Endothelial cell of umbilical vein (primary cell): ENCODE results near the gene AP1B1. TPM values are rescaled to one million over a fixed set of nuclear protein-coding genes. Genes with fewer than 3 reads are reported as not detected.

Experiments
- BruUV-seq: library from RNA; stranded (reverse); fragments of 400-500 nt; replicated peaks from 2 replicates; lab custom pipeline; 2021; lab: Mats Ljungman, UMichigan
- CTCF ChIA-PET: fragments of 300-600, 350-600 bp; sonication (Branson Sonifier 250); formaldehyde crosslinking; loops from one replicate; lab custom pipeline; 2021; ENCODE audit warnings: antibody characterized with exemption, inconsistent platforms; lab: Charles Lee
- POLR2A ChIA-PET: fragments of 300-600, 350-600 bp; sonication (Branson Sonifier 250); formaldehyde crosslinking; loops from one replicate; lab custom pipeline; 2021; ENCODE audit warnings: antibody characterized with exemption, inconsistent platforms; lab: Charles Lee
- DNase-seq: peaks from one replicate; pipeline ENCODE4 v3.0.0-alpha.2; 2011; ENCODE audit warnings: low read depth, low spot score
- FAIRE-seq: peaks from 2 replicates; lab custom pipeline; 2011; peaks lifted over from hg19 to GRCh38; lab: Jason Lieb, UNC
- H2AFZ ChIP-seq: 2 replicates; pipeline ENCODE4 v1.6.0; 2012; ENCODE audit warnings: low read depth, low read length, control low read depth, inconsistent platforms
- H3K27ac ChIP-seq: 2 replicates; pipeline ENCODE4 v1.5.1; 2011; ENCODE audit warnings: low read depth, mild to moderate bottlenecking, control low read depth, low read length, moderate library complexity; ENCODE audit not compliant: insufficient read depth
- H3K27me3 ChIP-seq, 2 experiments: 2 replicates each; pipeline versions ENCODE4 v1.6.0 to v1.6.1; 2011; ENCODE audit warnings: low read length in 2 of 2, mixed read lengths in 1 of 2; ENCODE audit not compliant: control insufficient read depth in 2 of 2, insufficient read depth in 2 of 2
- H3K36me3 ChIP-seq, 2 experiments: 2 replicates in 1 of 2; 3 replicates in 1 of 2; pipeline ENCODE4 v1.5.1; 2011; ENCODE audit warnings: low read length in 2 of 2, mild to moderate bottlenecking in 1 of 2, moderate library complexity in 1 of 2; ENCODE audit not compliant: control insufficient read depth in 2 of 2, insufficient read depth in 2 of 2; ENCODE audit errors: extremely low read depth in 1 of 2
- H3K4me1 ChIP-seq: 3 replicates; pipeline ENCODE4 v1.5.1; 2011; ENCODE audit warnings: mild to moderate bottlenecking, low read length; ENCODE audit not compliant: control insufficient read depth, insufficient read depth; ENCODE audit errors: extremely low read depth
- H3K4me2 ChIP-seq: 2 replicates; pipeline ENCODE4 v1.6.1; 2011; ENCODE audit warnings: low read length, control low read depth, mixed read lengths; ENCODE audit not compliant: insufficient read depth
- H3K4me3 ChIP-seq, 3 experiments: fragments of 200-600 bp in 1 of 3; sonication (generic), shearing (Covaris generic) in 1 of 3; replicated peaks in 1 of 3; 2 replicates each; pipeline ENCODE4 v1.5.1; 2011 to 2016; ENCODE audit warnings: control low read depth in 3 of 3, low read length in 3 of 3, mild to moderate bottlenecking in 2 of 3, inconsistent platforms in 1 of 3, low read depth in 1 of 3, moderate library complexity in 1 of 3; ENCODE audit not compliant: insufficient read depth in 1 of 3
- H3K79me2 ChIP-seq: 2 replicates; pipeline ENCODE4 v1.6.0; 2012; ENCODE audit warnings: low read length, inconsistent platforms; ENCODE audit not compliant: control insufficient read depth, insufficient read depth
- H3K9ac ChIP-seq: replicated peaks from 2 replicates; pipeline ENCODE3; 2011; ENCODE audit warnings: low read length, control low read depth; ENCODE audit not compliant: insufficient read depth; ENCODE audit errors: extremely low read depth
- H3K9me1 ChIP-seq: replicated peaks from 3 replicates; pipeline ENCODE4 v1.6.0; 2011; ENCODE audit warnings: mild to moderate bottlenecking, low read length; ENCODE audit not compliant: control insufficient read depth, insufficient read depth; ENCODE audit errors: extremely low read depth
- H3K9me3 ChIP-seq: replicated peaks from 2 replicates; pipeline ENCODE4 v1.5.1; 2012; ENCODE audit warnings: low read length, inconsistent platforms; ENCODE audit not compliant: control insufficient read depth, insufficient read depth
- H4K20me1 ChIP-seq: replicated peaks from 2 replicates; pipeline ENCODE3; 2011; ENCODE audit warnings: mild to moderate bottlenecking, low read length; ENCODE audit not compliant: control insufficient read depth, insufficient read depth; ENCODE audit errors: extremely low read depth
- CTCF ChIP-seq, 2 donors: IDR thresholded peaks; 1 replicate in 1 of 2; 2 replicates in 1 of 2; pipeline ENCODE4 v1.5.1; 2011; ENCODE audit warnings: low read length in 2 of 2, mild to moderate bottlenecking in 2 of 2, moderate library complexity in 2 of 2, control low read depth in 1 of 2, inconsistent platforms in 1 of 2, low read depth in 1 of 2; ENCODE audit not compliant: insufficient read depth in 1 of 2; ENCODE audit errors: extremely low read depth in 1 of 2
- EZH2 ChIP-seq: IDR thresholded peaks from 2 replicates; pipeline ENCODE4 v1.6.1; 2012; ENCODE audit warnings: borderline replicate concordance, low read depth, mild to moderate bottlenecking, moderate library complexity, low read length, inconsistent platforms; ENCODE audit not compliant: severe bottlenecking
- FOS ChIP-seq: IDR thresholded peaks from 2 replicates; pipeline ENCODE4 v1.6.1; 2011; ENCODE audit warnings: mild to moderate bottlenecking, low read length, moderate library complexity, borderline replicate concordance; ENCODE audit not compliant: insufficient read depth
- GATA2 ChIP-seq: IDR thresholded peaks from 2 replicates; pipeline ENCODE4 v1.7.0; 2011; ENCODE audit warnings: low read depth, mild to moderate bottlenecking, moderate library complexity, mixed read lengths, low read length; ENCODE audit not compliant: insufficient read length, insufficient read depth
- MAX ChIP-seq: IDR thresholded peaks from 2 replicates; pipeline ENCODE4 v1.6.1; 2011; ENCODE audit not compliant: insufficient read depth, insufficient read length
- MYC ChIP-seq: IDR thresholded peaks from one replicate; pipeline ENCODE4 v1.6.1; 2011; ENCODE audit warnings: mild to moderate bottlenecking, low read depth, low read length
- POLR2A ChIP-seq: IDR thresholded peaks from 2 replicates; pipeline ENCODE4 v1.6.1; 2012; ENCODE audit warnings: low read depth, mild to moderate bottlenecking, control low read depth, low read length
- POLR2AphosphoS5 ChIP-seq: IDR thresholded peaks from 2 replicates; pipeline ENCODE4 v1.6.1; 2012; ENCODE audit warnings: low read depth, mild to moderate bottlenecking, control low read depth, low read length, moderate library complexity; ENCODE audit not compliant: insufficient read depth
- dilution Hi-C: fragments of 300-500 bp; cut with MboI; formaldehyde crosslinking; loops from one replicate; pipeline ENCODE4 v1.15.0; 2019; ENCODE audit warnings: low sequenced_read_pairs; ENCODE audit not compliant: extremely low pct_ligation_motif_present
- intact Hi-C: fragments of 100-400 bp; cut with micrococcal nuclease; formaldehyde crosslinking; loops from one replicate; pipeline ENCODE4 v1.10.0; 2022
- polyA plus RNA-seq, 4 experiments: library from polyadenylated mRNA; depleted of rRNA in 3 of 4; stranded (reverse) in 3 of 4; unstranded in 1 of 4; fragments of >200 nt; gene quantifications; 2 replicates each; pipeline versions ENCODE4 v1.2.1 to v1.2.3, GENCODE V29; 2011 to 2012; ENCODE audit warnings: missing spikeins in 1 of 4
- total RNA-seq: library from RNA; stranded (reverse); gene quantifications from 2 replicates; pipeline ENCODE4 v1.2.3, GENCODE V29; 2021

The AP1B1 gene
- total and polyA plus RNA-seq, 2 donors (not counting 3 experiments of a cell fraction or from before 2014, with no cell fraction given) = 107 to 131 TPM

DNA sequence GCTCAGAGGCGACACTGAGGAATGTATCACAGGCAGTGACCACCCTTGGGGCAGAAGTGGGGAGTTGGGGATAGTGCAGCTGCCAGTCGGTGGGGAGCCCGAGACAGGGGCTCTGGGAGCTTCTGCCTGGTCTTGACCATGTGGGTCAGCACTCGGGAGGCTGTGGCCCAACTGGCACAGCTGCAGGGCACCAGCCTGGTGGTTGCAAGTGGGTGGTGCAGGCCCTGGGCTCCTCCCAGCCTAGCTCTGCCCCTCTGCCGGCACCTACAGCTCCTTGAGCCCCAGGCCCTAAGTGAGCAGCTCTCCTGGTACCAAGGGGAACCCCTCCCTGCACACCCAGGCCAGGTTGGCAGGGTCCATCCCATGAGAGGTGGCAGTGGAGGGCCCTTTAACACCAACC is 60.3 kb downstream of the AP1B1 start:
- H3K9ac ChIP-seq = no peak overlapping the region
- ChIA-PET CTCF (no interaction called here), POLR2A (no interaction called here)
- no peaks in the 10 kb centered on the region for H3K9me1 ChIP-seq
- H3K27me3 ChIP-seq = no peaks in the 10 kb centered on the region
- dilution Hi-C loops (no loop called here), intact Hi-C loops (no loop called here)
- no peaks in the 10 kb centered on the region for H3K9me3 ChIP-seq
- no peak overlapping the region for H3K4me3 ChIP-seq
- H2AFZ ChIP-seq = no peak overlapping the region
- peak in 1 of 2 donors; percentile 5 for TF ChIP-seq CTCF (IDR thresholded peaks at IDR 0.05; ENCODE audit: extremely low read depth in 1 of 2, insufficient read depth in 1 of 2, low read depth in 1 of 2, low read length in 2 of 2)
- no peak for TF ChIP-seq MAX
- BruUV-seq = TSS peak; percentile 76
- peaks cover 4 to 41% of the 10 kb centered on the region in 2 experiments for H3K36me3 ChIP-seq
- no peak overlapping the region for H3K4me2 ChIP-seq
- H3K4me1 ChIP-seq = peaks cover 10% of the 10 kb centered on the region
- DNase-seq = no peak
- no peaks in the 10 kb centered on the region for H3K79me2 ChIP-seq
- no peak overlapping the region for H3K27ac ChIP-seq
- H4K20me1 ChIP-seq = no peaks in the 10 kb centered on the region
- no peak for FAIRE-seq

GRCh38 chr22:29327089-29327764 is 61.1 kb downstream of the AP1B1 start:
- no peak overlapping the region for H3K9ac ChIP-seq
- dilution Hi-C loops (no loop called here), intact Hi-C loops (no loop called here)
- H3K4me1 ChIP-seq = peaks cover 10% of the 10 kb centered on the region
- no peak overlapping the region for H3K4me2 ChIP-seq
- peaks cover 4 to 34% of the 10 kb centered on the region in 2 experiments for H3K36me3 ChIP-seq
- CTCF ChIA-PET = no interaction called here
- H3K4me3 ChIP-seq = no peak overlapping the region
- no peaks in the 10 kb centered on the region for H4K20me1 ChIP-seq
- no peaks in the 10 kb centered on the region for H3K79me2 ChIP-seq
- no TSS peak for BruUV-seq
- POLR2A ChIA-PET = no interaction called here
- no peaks in the 10 kb centered on the region for H3K27me3 ChIP-seq
- no peaks in the 10 kb centered on the region for H3K9me1 ChIP-seq
- H2AFZ ChIP-seq = no peak overlapping the region
- DNase-seq (no peak), FAIRE-seq (no peak)
- no peak overlapping the region for H3K27ac ChIP-seq
- no peaks in the 10 kb centered on the region for H3K9me3 ChIP-seq
- TF ChIP-seq POLR2AphosphoS5 (no peak), CTCF (IDR thresholded peaks at IDR 0.05; ENCODE audit: extremely low read depth in 1 of 2, insufficient read depth in 1 of 2, low read depth in 1 of 2, low read length in 2 of 2) (no peak), MYC (no peak), FOS (no peak), GATA2 (no peak), EZH2 (no peak), POLR2A (no peak)
